Caco-2 (cell line): ENCODE measurements around the gene NPTX1. TPM values are rescaled to one million over a fixed set of nuclear protein-coding genes. Genes with fewer than 3 reads are reported as not detected.

Experiments used
- BruUV-seq: library from RNA; stranded (reverse); fragments of 400-500 nt; replicated peaks from 2 replicates; lab custom pipeline; 2021; lab: Mats Ljungman, UMichigan
- CTCF ChIA-PET: fragments of 300-600 bp; sonication (Branson Sonifier 250); formaldehyde crosslinking; loops from one replicate; lab custom pipeline; 2022; ENCODE audit warnings: antibody characterized with exemption; lab: Charles Lee
- POLR2A ChIA-PET: fragments of 300-600 bp; sonication (Branson Sonifier 250); formaldehyde crosslinking; loops from one replicate; lab custom pipeline; 2022; ENCODE audit warnings: antibody characterized with exemption; lab: Charles Lee
- DNase-seq, 2 experiments: peaks; one replicate each; pipeline versions ENCODE4 v3.0.0 to v3.0.0-alpha.2; 2020 to 2022
- H3K27me3 ChIP-seq: replicated peaks from 2 replicates; pipeline ENCODE4 v1.6.0; 2011; ENCODE audit warnings: low read length; ENCODE audit not compliant: control insufficient read depth, insufficient read depth
- H3K36me3 ChIP-seq: 2 replicates; pipeline ENCODE4 v1.5.1; 2011; ENCODE audit warnings: low read length; ENCODE audit not compliant: control insufficient read depth, insufficient read depth
- H3K4me1 ChIP-seq: fragments of 250-450 bp; sonication (Bioruptor Pico); 2 replicates; pipeline ENCODE4 v1.5.1; 2020; ENCODE audit warnings: mild to moderate bottlenecking
- H3K4me3 ChIP-seq: 2 replicates; pipeline ENCODE4 v1.5.1; 2011; ENCODE audit warnings: low read depth, mild to moderate bottlenecking, control low read depth, low read length
- H3K9me3 ChIP-seq: fragments of 250-450 bp; sonication (Bioruptor Pico); 2 replicates; pipeline ENCODE4 v1.5.1; 2020; ENCODE audit warnings: mild to moderate bottlenecking, moderate library complexity
- H3K27ac Mint-ChIP-seq: one replicate; pipeline ENCODE4 v1.8.0; 2022; ENCODE audit warnings: mixed read lengths; ENCODE audit not compliant: unreplicated experiment
- H3K27me3 Mint-ChIP-seq: one replicate; pipeline ENCODE4 v1.8.0; 2022; ENCODE audit warnings: mixed read lengths; ENCODE audit not compliant: insufficient read depth, unreplicated experiment
- H3K36me3 Mint-ChIP-seq: one replicate; pipeline ENCODE4 v1.8.0; 2022; ENCODE audit warnings: mild to moderate bottlenecking, mixed read lengths; ENCODE audit not compliant: insufficient read depth, unreplicated experiment
- H3K4me1 Mint-ChIP-seq: one replicate; pipeline ENCODE4 v1.8.0; 2022; ENCODE audit warnings: low read depth, mixed read lengths; ENCODE audit not compliant: unreplicated experiment
- H3K4me3 Mint-ChIP-seq: one replicate; pipeline ENCODE4 v1.8.0; 2022; ENCODE audit warnings: mild to moderate bottlenecking, moderate library complexity, mixed read lengths; ENCODE audit not compliant: unreplicated experiment
- H3K9me3 Mint-ChIP-seq: one replicate; pipeline ENCODE4 v1.8.0; 2022; ENCODE audit warnings: mixed read lengths; ENCODE audit not compliant: unreplicated experiment
- intact Hi-C: fragments of 100-400 bp; cut with micrococcal nuclease; formaldehyde crosslinking; loops from one replicate; pipeline ENCODE4 v1.10.0; 2022; ENCODE audit not compliant: unreplicated experiment
- total RNA-seq: library from RNA; stranded (reverse); gene quantifications from 2 replicates; pipeline ENCODE4 v1.2.3, GENCODE V29; 2022
- TF ChIP-seq, protein P1 (sequence below), 2 experiments: fragments of 200-600 bp in 1 of 2; IDR thresholded peaks; 1 replicate in 1 of 2; 2 replicates in 1 of 2; pipeline versions ENCODE4 v1.5.1 to v1.8.0; 2011 to 2022; ENCODE audit warnings: antibody characterized with exemption in 1 of 2, control low read depth in 1 of 2, inconsistent platforms in 1 of 2, low read depth in 1 of 2, low read length in 1 of 2, mild to moderate bottlenecking in 1 of 2, moderate library complexity in 1 of 2; ENCODE audit not compliant: insufficient read depth in 1 of 2, severe bottlenecking in 1 of 2, unreplicated experiment in 1 of 2

NPTX1 gene
- total RNA-seq, 1 experiment from 2014 or later, result 0.57 TPM

DNA sequence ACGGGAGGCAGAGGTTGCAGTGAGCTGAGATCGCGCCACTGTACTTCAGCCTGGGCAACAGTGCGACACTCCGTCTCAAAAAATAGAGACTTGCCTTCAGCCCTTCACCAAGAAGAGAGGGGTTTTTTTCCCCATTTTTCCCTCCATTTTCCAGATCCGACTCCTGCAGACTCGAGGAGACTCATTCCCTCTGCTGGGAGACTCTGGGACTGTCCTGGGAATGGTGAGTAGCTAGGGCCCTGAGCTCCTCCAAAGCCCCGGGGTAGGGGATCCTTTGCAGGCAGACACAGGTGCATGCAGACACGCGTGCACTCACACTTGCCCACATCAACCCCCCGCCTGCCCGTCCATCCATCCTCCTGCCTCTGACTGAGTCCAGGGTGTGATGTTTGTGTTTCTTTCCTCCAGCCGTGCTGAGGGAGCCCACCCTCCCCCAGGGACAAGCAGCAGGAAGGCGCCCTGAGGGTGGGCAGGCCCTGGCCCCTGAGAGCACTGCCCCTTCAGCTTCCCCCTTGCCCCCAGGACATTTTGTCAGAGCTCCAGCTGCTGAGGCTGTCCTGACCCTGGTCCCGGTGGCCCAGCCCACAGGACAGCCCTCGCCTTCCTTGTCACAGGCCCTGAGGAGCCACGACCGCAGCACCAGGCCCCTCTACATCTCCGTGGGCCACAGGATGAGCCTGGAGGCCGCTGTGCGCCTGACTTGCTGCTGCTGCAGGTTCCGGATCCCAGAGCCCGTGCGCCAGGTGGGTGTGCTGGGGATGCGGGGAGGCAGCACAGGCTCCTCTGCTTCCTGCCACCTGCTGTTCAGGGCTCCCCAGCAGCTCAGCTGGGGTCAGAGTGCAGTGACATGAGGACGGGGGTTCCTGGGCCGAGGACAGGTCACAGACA is 51.3 kb downstream of the NPTX1 start:
- H3K36me3 ChIP-seq, result no peaks in the 10 kb centered on the region
- TF ChIP-seq, protein P1, sequence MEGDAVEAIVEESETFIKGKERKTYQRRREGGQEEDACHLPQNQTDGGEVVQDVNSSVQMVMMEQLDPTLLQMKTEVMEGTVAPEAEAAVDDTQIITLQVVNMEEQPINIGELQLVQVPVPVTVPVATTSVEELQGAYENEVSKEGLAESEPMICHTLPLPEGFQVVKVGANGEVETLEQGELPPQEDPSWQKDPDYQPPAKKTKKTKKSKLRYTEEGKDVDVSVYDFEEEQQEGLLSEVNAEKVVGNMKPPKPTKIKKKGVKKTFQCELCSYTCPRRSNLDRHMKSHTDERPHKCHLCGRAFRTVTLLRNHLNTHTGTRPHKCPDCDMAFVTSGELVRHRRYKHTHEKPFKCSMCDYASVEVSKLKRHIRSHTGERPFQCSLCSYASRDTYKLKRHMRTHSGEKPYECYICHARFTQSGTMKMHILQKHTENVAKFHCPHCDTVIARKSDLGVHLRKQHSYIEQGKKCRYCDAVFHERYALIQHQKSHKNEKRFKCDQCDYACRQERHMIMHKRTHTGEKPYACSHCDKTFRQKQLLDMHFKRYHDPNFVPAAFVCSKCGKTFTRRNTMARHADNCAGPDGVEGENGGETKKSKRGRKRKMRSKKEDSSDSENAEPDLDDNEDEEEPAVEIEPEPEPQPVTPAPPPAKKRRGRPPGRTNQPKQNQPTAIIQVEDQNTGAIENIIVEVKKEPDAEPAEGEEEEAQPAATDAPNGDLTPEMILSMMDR (IDR thresholded peaks at IDR 0.05; ENCODE audit: insufficient read depth in 1 of 2, low read depth in 1 of 2, low read length in 1 of 2, severe bottlenecking in 1 of 2, unreplicated experiment in 1 of 2), result peak in 1 of 2 experiments; percentile 17
- Mint-ChIP-seq H3K4me3 (no peak overlapping the region), H3K4me1 (no peaks in the 10 kb centered on the region), H3K9me3 (no peaks in the 10 kb centered on the region), H3K27me3 (no peaks in the 10 kb centered on the region), H3K36me3 (peaks cover 16% of the 10 kb centered on the region), H3K27ac (no peak overlapping the region)
- H3K4me3 ChIP-seq, result no peak overlapping the region
- H3K27me3 ChIP-seq, result no peaks in the 10 kb centered on the region
- no peaks in the 10 kb centered on the region for H3K4me1 ChIP-seq
- no TSS peak for BruUV-seq
- no peaks in the 10 kb centered on the region for H3K9me3 ChIP-seq
- peak in 1 of 2 experiments; percentile 30 for DNase-seq
- intact Hi-C loops, result loop anchor here (2.0 kb wide), 1 partner anchor 556 kb away; no protein-coding TSS in a partner anchor
- CTCF ChIA-PET, result interaction anchor here (0.5 to 1.3 kb wide), 6 partner anchors 11 to 560 kb away, joined by 3 to 5 read pairs (median 4); no protein-coding TSS in a partner anchor
- POLR2A ChIA-PET, result interaction anchor here (1.9 kb wide), 1 partner anchor 30 kb away, joined by 5 read pairs; no protein-coding TSS in a partner anchor

DNA sequence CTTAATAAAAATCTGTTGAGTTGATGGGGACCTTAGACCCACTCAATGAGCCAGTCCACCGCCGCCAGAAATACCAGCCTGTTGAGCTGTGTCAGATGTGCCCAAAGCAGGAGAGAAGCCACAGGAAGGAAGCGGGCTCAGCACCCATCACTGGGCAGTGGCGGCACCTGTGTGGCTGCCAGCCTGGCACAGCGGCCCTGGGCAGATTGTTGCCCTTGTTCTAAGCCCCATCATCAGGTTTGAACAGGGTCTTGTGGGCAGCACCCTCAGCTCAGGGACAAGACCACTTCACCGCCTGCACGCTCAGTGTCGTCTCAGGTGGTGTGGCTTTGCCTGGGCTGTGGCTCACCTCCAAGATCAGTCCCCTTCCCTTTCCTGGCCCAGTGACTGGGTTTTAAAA is 52.1 kb downstream of the NPTX1 start:
- no peaks in the 10 kb centered on the region for H3K9me3 ChIP-seq
- ChIA-PET CTCF (interaction anchor here (0.5 to 1.3 kb wide), 6 partner anchors 10 to 560 kb away, joined by 3 to 5 read pairs (median 4); no protein-coding TSS in a partner anchor), POLR2A (interaction anchor here (1.9 kb wide), 1 partner anchor 31 kb away, joined by 5 read pairs; no protein-coding TSS in a partner anchor)
- peaks cover 16% of the 10 kb centered on the region for H3K36me3 Mint-ChIP-seq
- H3K27me3 ChIP-seq, result no peaks in the 10 kb centered on the region
- no peak overlapping the region for H3K4me3 ChIP-seq
- H3K27me3 Mint-ChIP-seq, result no peaks in the 10 kb centered on the region
- no peaks in the 10 kb centered on the region for H3K4me1 Mint-ChIP-seq
- H3K27ac Mint-ChIP-seq, result no peak overlapping the region
- no peaks in the 10 kb centered on the region for H3K9me3 Mint-ChIP-seq
- no peaks in the 10 kb centered on the region for H3K4me1 ChIP-seq
- H3K4me3 Mint-ChIP-seq, result no peak overlapping the region
- intact Hi-C loops, result loop anchor here (2.0 kb wide), 1 partner anchor 557 kb away; no protein-coding TSS in a partner anchor
- DNase-seq, result no peak
- BruUV-seq, result no TSS peak
- TF ChIP-seq, protein P1 (IDR thresholded peaks at IDR 0.05; ENCODE audit: insufficient read depth in 1 of 2, low read depth in 1 of 2, low read length in 1 of 2, severe bottlenecking in 1 of 2, unreplicated experiment in 1 of 2), result no peak
- peaks cover under 1% of the 10 kb centered on the region; the same call in 1 of the 2 replicates for H3K36me3 ChIP-seq

DNA sequence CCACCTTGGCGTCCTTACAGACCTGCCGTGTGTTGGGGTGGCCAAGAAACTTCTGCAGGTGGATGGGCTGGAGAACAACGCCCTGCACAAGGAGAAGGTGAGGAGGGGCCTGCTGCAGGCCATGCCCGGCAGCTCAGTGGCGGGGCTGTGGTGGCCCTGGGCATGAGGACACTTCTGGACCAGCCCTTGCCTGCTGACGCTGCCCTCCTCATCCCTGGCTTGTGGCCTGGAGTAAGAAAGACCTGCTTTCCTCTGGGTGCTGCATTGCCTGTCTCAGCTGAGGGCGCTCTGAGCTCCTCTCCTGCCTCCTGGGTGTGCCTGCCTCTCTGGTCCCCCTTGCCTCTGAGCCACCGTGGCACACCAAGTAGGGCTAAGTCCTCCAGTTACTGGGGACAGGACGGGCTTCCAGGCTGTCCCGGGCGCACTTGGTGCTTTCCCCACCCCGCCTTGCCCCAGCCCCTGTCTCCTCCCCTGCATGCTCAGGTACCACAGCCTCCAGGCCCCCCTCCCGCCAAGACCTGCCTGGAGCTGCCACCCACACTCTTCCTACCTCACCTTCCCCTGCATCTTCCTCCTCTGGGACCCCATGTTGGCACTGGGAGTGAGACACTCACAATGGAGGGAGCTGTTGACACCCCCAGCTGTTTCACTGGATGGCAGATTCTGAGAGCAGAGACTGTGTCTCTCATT is 52.7 kb downstream of the NPTX1 start:
- no peak overlapping the region for H3K27ac Mint-ChIP-seq
- H3K9me3 Mint-ChIP-seq, result no peaks in the 10 kb centered on the region
- ChIA-PET POLR2A (no interaction called here), CTCF (interaction anchor here (1.2 kb wide), 1 partner anchor 10 kb away, joined by 3 read pairs; no protein-coding TSS in a partner anchor)
- H3K9me3 ChIP-seq, result no peaks in the 10 kb centered on the region
- TF ChIP-seq, protein P1 (IDR thresholded peaks at IDR 0.05; ENCODE audit: insufficient read depth in 1 of 2, low read depth in 1 of 2, low read length in 1 of 2, severe bottlenecking in 1 of 2, unreplicated experiment in 1 of 2), result no peak
- no peak for DNase-seq
- intact Hi-C loops, result loop anchor here (2.0 kb wide), 1 partner anchor 557 kb away; no protein-coding TSS in a partner anchor
- no peaks in the 10 kb centered on the region for H3K4me1 Mint-ChIP-seq
- H3K27me3 ChIP-seq, result no peaks in the 10 kb centered on the region
- no peak overlapping the region for H3K4me3 Mint-ChIP-seq
- no peaks in the 10 kb centered on the region for H3K27me3 Mint-ChIP-seq
- H3K4me1 ChIP-seq, result no peaks in the 10 kb centered on the region
- peaks cover 1% of the 10 kb centered on the region; the same call in 1 of the 2 replicates for H3K36me3 ChIP-seq
- peaks cover 16% of the 10 kb centered on the region for H3K36me3 Mint-ChIP-seq
- H3K4me3 ChIP-seq, result no peak overlapping the region
- BruUV-seq, result no TSS peak
